Ishikawa (cell line): ENCODE measurements around the gene ZNF565.

Experiments
- CEBPB ChIP-seq: IDR thresholded peaks from 2 replicates; pipeline ENCODE4 v1.6.1; 2012
- EP300 ChIP-seq: IDR thresholded peaks from 2 replicates; pipeline ENCODE4 v1.6.1; 2012; ENCODE audit warnings: borderline replicate concordance
- MAX ChIP-seq: IDR thresholded peaks from 2 replicates; pipeline ENCODE4 v1.6.1; 2012
- TAF1 ChIP-seq: IDR thresholded peaks from 2 replicates; pipeline ENCODE4 v1.6.1; 2012; ENCODE audit warnings: low read depth, mild to moderate bottlenecking
- YY1 ChIP-seq: IDR thresholded peaks from 2 replicates; pipeline ENCODE4 v1.6.1; 2012; ENCODE audit warnings: low read depth

- no peak for TF ChIP-seq MAX
- TF ChIP-seq TAF1: no peak
- TF ChIP-seq CEBPB: no peak
- no peak for TF ChIP-seq EP300
- no peak for TF ChIP-seq YY1
Observed at GRCh38 chr19:36209372-36209771, 5.1 kb downstream of the ZNF565 start.
